ENCODE results near the gene RIOK2. TPM values are rescaled to one million over a fixed set of nuclear protein-coding genes. Genes with fewer than 3 reads are reported as not detected.

RIOK2 gene
- total and polyA plus RNA-seq, 10 of the 15 experiments (the other 5 are each of a cell fraction or from before 2014, with no cell fraction given): 23.0 to 69.1 (median 33.3) TPM

DNA sequence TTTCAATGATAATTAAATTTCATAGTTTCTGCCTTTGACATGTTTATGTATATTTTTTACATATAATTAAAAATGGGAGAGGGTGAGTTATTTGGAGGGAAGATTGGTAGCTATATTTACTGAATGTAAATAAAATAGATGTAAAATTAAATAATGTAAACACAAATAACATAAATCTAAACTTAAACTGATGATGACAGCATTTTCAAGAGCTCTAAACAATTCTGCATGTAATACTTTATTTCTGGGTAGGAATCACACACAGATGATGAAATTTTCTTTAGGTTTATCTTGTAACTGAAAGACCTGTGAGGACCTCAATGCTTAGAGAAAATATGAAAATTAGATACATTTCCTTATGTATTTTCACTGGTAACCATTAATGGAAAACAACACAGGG lies 42.2 kb upstream of the RIOK2 start:
- H3K4me1 ChIP-seq (ENCODE audit: control insufficient read depth, insufficient read depth, low read length): no peaks in the 10 kb centered on the region
- ATAC-seq: no peak
- no peak for DNase-seq (ENCODE audit: low read depth, low spot score)
- H3K79me2 ChIP-seq (ENCODE audit: control insufficient read depth, insufficient read depth, low read length): no peaks in the 10 kb centered on the region
- no peaks in the 10 kb centered on the region for H4K20me1 ChIP-seq (ENCODE audit: control insufficient read depth, insufficient read depth)
- RAD21 ChIA-PET (ENCODE audit: unreplicated experiment): interaction anchor here (1.1 kb wide), 1 partner anchor 76 kb away, joined by 3 read pairs; no protein-coding TSS in a partner anchor
- H3K4me3 ChIP-seq: no peak overlapping the region
- SMC1A ChIA-PET (ENCODE audit: uncharacterized antibody, unreplicated experiment): no interaction called here
- H3K9me3 ChIP-seq (replicated peaks; ENCODE audit: control insufficient read depth, insufficient read depth, low read length): no peaks in the 10 kb centered on the region
- no peak for FAIRE-seq
- H3K36me3 ChIP-seq (ENCODE audit: control insufficient read depth in 2 of 2, insufficient read depth in 2 of 2, low read length in 1 of 2): no peaks in the 10 kb centered on the region
- intact Hi-C loops (cut with micrococcal nuclease; ENCODE audit: unreplicated experiment): no loop called here
- no peaks in the 10 kb centered on the region; a peak in 1 of 4 replicates for H3K27me3 ChIP-seq (replicated peaks in 1 of 2; ENCODE audit: control insufficient read depth in 2 of 2, insufficient read depth in 2 of 2, low read length in 1 of 2)
- in situ Hi-C loops (cut with MboI): no loop called here
- no peak overlapping the region for H3K9ac ChIP-seq (ENCODE audit: control insufficient read depth, insufficient read depth, low read length)
- CTCF ChIA-PET: no interaction called here
- H3K4me2 ChIP-seq (ENCODE audit: control insufficient read depth, insufficient read depth): no peak overlapping the region
- POLR2A ChIA-PET: no interaction called here
- no peak overlapping the region for H3K27ac ChIP-seq (ENCODE audit: control insufficient read depth, insufficient read depth)
- no peak overlapping the region for H2AFZ ChIP-seq (ENCODE audit: control insufficient read depth, low read depth, low read length)
- BruUV-seq (replicated peaks): no TSS peak
- no peak for TF ChIP-seq TAF1 (IDR thresholded peaks at IDR 0.05; ENCODE audit: borderline replicate concordance, low read depth, low read length)
- no peak for TF ChIP-seq NFYB (IDR thresholded peaks at IDR 0.05; ENCODE audit: insufficient read depth, low read depth, low read length)
- TF ChIP-seq MYC (IDR thresholded peaks at IDR 0.05; ENCODE audit: insufficient read depth, insufficient read length, insufficient replicate concordance, low read length, severe bottlenecking): no peak
- TF ChIP-seq, protein P1, sequence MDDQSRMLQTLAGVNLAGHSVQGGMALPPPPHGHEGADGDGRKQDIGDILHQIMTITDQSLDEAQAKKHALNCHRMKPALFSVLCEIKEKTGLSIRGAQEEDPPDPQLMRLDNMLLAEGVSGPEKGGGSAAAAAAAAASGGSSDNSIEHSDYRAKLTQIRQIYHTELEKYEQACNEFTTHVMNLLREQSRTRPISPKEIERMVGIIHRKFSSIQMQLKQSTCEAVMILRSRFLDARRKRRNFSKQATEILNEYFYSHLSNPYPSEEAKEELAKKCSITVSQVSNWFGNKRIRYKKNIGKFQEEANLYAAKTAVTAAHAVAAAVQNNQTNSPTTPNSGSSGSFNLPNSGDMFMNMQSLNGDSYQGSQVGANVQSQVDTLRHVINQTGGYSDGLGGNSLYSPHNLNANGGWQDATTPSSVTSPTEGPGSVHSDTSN (IDR thresholded peaks at IDR 0.05; ENCODE audit: insufficient replicate concordance, low read depth, low read length): no peak
- TF ChIP-seq, protein P2, sequence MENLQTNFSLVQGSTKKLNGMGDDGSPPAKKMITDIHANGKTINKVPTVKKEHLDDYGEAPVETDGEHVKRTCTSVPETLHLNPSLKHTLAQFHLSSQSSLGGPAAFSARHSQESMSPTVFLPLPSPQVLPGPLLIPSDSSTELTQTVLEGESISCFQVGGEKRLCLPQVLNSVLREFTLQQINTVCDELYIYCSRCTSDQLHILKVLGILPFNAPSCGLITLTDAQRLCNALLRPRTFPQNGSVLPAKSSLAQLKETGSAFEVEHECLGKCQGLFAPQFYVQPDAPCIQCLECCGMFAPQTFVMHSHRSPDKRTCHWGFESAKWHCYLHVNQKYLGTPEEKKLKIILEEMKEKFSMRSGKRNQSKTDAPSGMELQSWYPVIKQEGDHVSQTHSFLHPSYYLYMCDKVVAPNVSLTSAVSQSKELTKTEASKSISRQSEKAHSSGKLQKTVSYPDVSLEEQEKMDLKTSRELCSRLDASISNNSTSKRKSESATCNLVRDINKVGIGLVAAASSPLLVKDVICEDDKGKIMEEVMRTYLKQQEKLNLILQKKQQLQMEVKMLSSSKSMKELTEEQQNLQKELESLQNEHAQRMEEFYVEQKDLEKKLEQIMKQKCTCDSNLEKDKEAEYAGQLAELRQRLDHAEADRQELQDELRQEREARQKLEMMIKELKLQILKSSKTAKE (IDR thresholded peaks at IDR 0.05; ENCODE audit: low read depth, poor library complexity, severe bottlenecking): no peak
- TF ChIP-seq, protein P3, sequence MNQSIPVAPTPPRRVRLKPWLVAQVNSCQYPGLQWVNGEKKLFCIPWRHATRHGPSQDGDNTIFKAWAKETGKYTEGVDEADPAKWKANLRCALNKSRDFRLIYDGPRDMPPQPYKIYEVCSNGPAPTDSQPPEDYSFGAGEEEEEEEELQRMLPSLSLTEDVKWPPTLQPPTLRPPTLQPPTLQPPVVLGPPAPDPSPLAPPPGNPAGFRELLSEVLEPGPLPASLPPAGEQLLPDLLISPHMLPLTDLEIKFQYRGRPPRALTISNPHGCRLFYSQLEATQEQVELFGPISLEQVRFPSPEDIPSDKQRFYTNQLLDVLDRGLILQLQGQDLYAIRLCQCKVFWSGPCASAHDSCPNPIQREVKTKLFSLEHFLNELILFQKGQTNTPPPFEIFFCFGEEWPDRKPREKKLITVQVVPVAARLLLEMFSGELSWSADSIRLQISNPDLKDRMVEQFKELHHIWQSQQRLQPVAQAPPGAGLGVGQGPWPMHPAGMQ (IDR thresholded peaks at IDR 0.05; ENCODE audit: borderline replicate concordance): no peak
- TF ChIP-seq NR2F1 (conservative IDR thresholded peaks at IDR 0.05): no peak
- TF ChIP-seq, protein P4, sequence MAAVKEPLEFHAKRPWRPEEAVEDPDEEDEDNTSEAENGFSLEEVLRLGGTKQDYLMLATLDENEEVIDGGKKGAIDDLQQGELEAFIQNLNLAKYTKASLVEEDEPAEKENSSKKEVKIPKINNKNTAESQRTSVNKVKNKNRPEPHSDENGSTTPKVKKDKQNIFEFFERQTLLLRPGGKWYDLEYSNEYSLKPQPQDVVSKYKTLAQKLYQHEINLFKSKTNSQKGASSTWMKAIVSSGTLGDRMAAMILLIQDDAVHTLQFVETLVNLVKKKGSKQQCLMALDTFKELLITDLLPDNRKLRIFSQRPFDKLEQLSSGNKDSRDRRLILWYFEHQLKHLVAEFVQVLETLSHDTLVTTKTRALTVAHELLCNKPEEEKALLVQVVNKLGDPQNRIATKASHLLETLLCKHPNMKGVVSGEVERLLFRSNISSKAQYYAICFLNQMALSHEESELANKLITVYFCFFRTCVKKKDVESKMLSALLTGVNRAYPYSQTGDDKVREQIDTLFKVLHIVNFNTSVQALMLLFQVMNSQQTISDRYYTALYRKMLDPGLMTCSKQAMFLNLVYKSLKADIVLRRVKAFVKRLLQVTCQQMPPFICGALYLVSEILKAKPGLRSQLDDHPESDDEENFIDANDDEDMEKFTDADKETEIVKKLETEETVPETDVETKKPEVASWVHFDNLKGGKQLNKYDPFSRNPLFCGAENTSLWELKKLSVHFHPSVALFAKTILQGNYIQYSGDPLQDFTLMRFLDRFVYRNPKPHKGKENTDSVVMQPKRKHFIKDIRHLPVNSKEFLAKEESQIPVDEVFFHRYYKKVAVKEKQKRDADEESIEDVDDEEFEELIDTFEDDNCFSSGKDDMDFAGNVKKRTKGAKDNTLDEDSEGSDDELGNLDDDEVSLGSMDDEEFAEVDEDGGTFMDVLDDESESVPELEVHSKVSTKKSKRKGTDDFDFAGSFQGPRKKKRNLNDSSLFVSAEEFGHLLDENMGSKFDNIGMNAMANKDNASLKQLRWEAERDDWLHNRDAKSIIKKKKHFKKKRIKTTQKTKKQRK (IDR thresholded peaks at IDR 0.05; ENCODE audit: low read depth, low read length): no peak
- TF ChIP-seq NR2C2 (IDR thresholded peaks at IDR 0.05; ENCODE audit: borderline replicate concordance, control insufficient read depth, insufficient read length, low read depth): no peak
- TF ChIP-seq STAT3 (IDR thresholded peaks at IDR 0.05; ENCODE audit: low read depth, low read length): no peak
- TF ChIP-seq, protein P5, sequence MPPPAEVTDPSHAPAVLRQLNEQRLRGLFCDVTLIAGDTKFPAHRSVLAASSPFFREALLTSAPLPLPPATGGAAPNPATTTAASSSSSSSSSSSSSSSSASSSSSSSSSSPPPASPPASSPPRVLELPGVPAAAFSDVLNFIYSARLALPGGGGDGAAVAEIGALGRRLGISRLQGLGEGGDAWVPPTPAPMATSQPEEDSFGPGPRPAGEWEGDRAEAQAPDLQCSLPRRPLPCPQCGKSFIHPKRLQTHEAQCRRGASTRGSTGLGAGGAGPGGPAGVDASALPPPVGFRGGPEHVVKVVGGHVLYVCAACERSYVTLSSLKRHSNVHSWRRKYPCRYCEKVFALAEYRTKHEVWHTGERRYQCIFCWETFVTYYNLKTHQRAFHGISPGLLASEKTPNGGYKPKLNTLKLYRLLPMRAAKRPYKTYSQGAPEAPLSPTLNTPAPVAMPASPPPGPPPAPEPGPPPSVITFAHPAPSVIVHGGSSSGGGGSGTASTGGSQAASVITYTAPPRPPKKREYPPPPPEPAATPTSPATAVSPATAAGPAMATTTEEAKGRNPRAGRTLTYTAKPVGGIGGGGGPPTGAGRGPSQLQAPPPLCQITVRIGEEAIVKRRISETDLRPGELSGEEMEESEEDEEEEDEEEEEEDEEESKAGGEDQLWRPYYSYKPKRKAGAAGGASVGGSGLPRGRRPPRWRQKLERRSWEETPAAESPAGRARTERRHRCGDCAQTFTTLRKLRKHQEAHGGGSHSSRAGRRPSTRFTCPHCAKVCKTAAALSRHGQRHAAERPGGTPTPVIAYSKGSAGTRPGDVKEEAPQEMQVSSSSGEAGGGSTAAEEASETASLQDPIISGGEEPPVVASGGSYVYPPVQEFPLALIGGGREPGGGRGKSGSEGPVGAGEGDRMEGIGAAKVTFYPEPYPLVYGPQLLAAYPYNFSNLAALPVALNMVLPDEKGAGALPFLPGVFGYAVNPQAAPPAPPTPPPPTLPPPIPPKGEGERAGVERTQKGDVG (CRISPR knock-in tag; IDR thresholded peaks at IDR 0.05): no peak

All from GM12878 (cell line).